CD14-positive monocyte (primary cell): Measurements from ENCODE around the gene KIAA1755. TPM values are rescaled to one million over a fixed set of nuclear protein-coding genes. Genes with fewer than 3 reads are reported as not detected.

Experiments used
- DNase-seq, 3 donors: peaks; one replicate each; pipeline ENCODE4 v3.0.0-alpha.2; 2011 to 2022
- H2AFZ ChIP-seq: 2 replicates; pipeline ENCODE4 v1.6.0; 2012; ENCODE audit warnings: mild to moderate bottlenecking, low read depth, low read length, inconsistent platforms; ENCODE audit not compliant: insufficient read depth, poor library complexity, severe bottlenecking
- H3K27ac ChIP-seq, 2 donors: 1 replicate in 1 of 2; 2 replicates in 1 of 2; pipeline ENCODE4 v1.5.1; 2012 to 2013; ENCODE audit warnings: low read length in 2 of 2, control low read depth in 1 of 2, inconsistent platforms in 1 of 2, low read depth in 1 of 2, mild to moderate bottlenecking in 1 of 2
- H3K27me3 ChIP-seq, 2 donors: one replicate each; pipeline versions ENCODE4 v1.6.0 to v1.6.1; 2011 to 2013; ENCODE audit warnings: low read length in 2 of 2; ENCODE audit not compliant: control insufficient read depth in 2 of 2, insufficient read depth in 2 of 2
- H3K36me3 ChIP-seq, 2 donors: replicated peaks in 1 of 2; 1 replicate in 1 of 2; 2 replicates in 1 of 2; pipeline versions ENCODE4 v1.5.1 to v1.6.1; 2012 to 2013; ENCODE audit warnings: low read length in 2 of 2, control low read depth in 1 of 2, inconsistent platforms in 1 of 2, mild to moderate bottlenecking in 1 of 2; ENCODE audit not compliant: insufficient read depth in 2 of 2, control insufficient read depth in 1 of 2
- H3K4me1 ChIP-seq, 2 donors: 1 replicate in 1 of 2; 2 replicates in 1 of 2; pipeline versions ENCODE4 v1.5.1 to v1.6.1; 2012 to 2013; ENCODE audit warnings: low read length in 2 of 2, control low read depth in 1 of 2, inconsistent platforms in 1 of 2, mild to moderate bottlenecking in 1 of 2, moderate library complexity in 1 of 2; ENCODE audit not compliant: insufficient read depth in 2 of 2, control insufficient read depth in 1 of 2
- H3K4me2 ChIP-seq: replicated peaks from 2 replicates; pipeline ENCODE3; 2012; ENCODE audit warnings: low read length, moderate library complexity, mild to moderate bottlenecking; ENCODE audit not compliant: poor library complexity, severe bottlenecking; ENCODE audit errors: extremely low read depth
- H3K4me3 ChIP-seq, 3 experiments: fragments of 200-600 bp in 1 of 3; sonication (generic) in 1 of 3; replicated peaks in 1 of 3; 1 replicate in 2 of 3; 2 replicates in 1 of 3; pipeline ENCODE4 v1.5.1; 2011 to 2013; ENCODE audit warnings: low read length in 3 of 3, mild to moderate bottlenecking in 3 of 3, control low read depth in 2 of 3, low read depth in 2 of 3, inconsistent platforms in 1 of 3, moderate library complexity in 1 of 3
- H3K79me2 ChIP-seq: 2 replicates; pipeline ENCODE4 v1.6.0; 2012; ENCODE audit warnings: mild to moderate bottlenecking, control low read depth, inconsistent platforms, low read length, moderate library complexity; ENCODE audit not compliant: insufficient read depth
- H3K9ac ChIP-seq: 2 replicates; pipeline ENCODE4 v1.6.0; 2017; ENCODE audit warnings: low read length, mild to moderate bottlenecking; ENCODE audit not compliant: insufficient read depth, poor library complexity, severe bottlenecking
- H3K9me3 ChIP-seq, 2 donors: replicated peaks in 1 of 2; 1 replicate in 1 of 2; 2 replicates in 1 of 2; pipeline versions ENCODE4 v1.5.1 to v1.6.1; 2012 to 2013; ENCODE audit warnings: low read length in 2 of 2, control low read depth in 1 of 2; ENCODE audit not compliant: control insufficient read depth in 1 of 2, insufficient read depth in 1 of 2
- H4K20me1 ChIP-seq: 2 replicates; pipeline ENCODE4 v1.6.0; 2012; ENCODE audit warnings: mild to moderate bottlenecking, low read length, control low read depth, moderate library complexity; ENCODE audit not compliant: insufficient read depth
- H3K27ac Mint-ChIP-seq, 7 donors: one replicate each; pipeline ENCODE4 v1.8.0; 2020; ENCODE audit warnings: mild to moderate bottlenecking in 7 of 7, mixed read lengths in 7 of 7, moderate library complexity in 6 of 7, inconsistent platforms in 2 of 7
- H3K27me3 Mint-ChIP-seq, 3 donors: one replicate each; pipeline ENCODE4 v1.8.0; 2021 to 2022; ENCODE audit warnings: low read depth in 3 of 3, mild to moderate bottlenecking in 3 of 3, mixed read lengths in 3 of 3, moderate library complexity in 3 of 3, inconsistent platforms in 1 of 3
- H3K36me3 Mint-ChIP-seq, 2 donors: one replicate each; pipeline ENCODE4 v1.8.0; 2020; ENCODE audit warnings: mixed read lengths in 2 of 2, inconsistent platforms in 1 of 2, mild to moderate bottlenecking in 1 of 2
- H3K4me1 Mint-ChIP-seq: one replicate; pipeline ENCODE4 v1.8.0; 2020; ENCODE audit warnings: mild to moderate bottlenecking, mixed read lengths
- H3K4me3 Mint-ChIP-seq, 2 donors: one replicate each; pipeline ENCODE4 v1.8.0; 2020; ENCODE audit warnings: mild to moderate bottlenecking in 2 of 2, mixed read lengths in 2 of 2, moderate library complexity in 1 of 2
- H3K9me3 Mint-ChIP-seq, 7 donors: one replicate each; pipeline ENCODE4 v1.8.0; 2020 to 2022; ENCODE audit warnings: mixed read lengths in 7 of 7, mild to moderate bottlenecking in 6 of 7, moderate library complexity in 6 of 7, inconsistent platforms in 2 of 7
- WGBS: methylation state at CpG from one replicate; pipeline ENCODE4 v1.1.5; 2013; ENCODE audit warnings: missing lambda C conversion rate; ENCODE audit not compliant: insufficient coverage; 5-methylcytosine and 5-hydroxymethylcytosine counted together
- intact Hi-C, 2 donors: fragments of 100-400 bp; cut with micrococcal nuclease; formaldehyde crosslinking; loops; one replicate each; pipeline versions ENCODE4 v1.15.0 to v1.15.1; 2023
- polyA plus RNA-seq, 3 donors: library from polyadenylated mRNA; depleted of rRNA in 1 of 3; unstranded in 2 of 3; stranded (reverse) in 1 of 3; fragments of 300-500 nt in 2 of 3; fragments of >200 nt in 1 of 3; fragmentation: Illumina TruSeq in 2 of 3; gene quantifications; 1 replicate in 2 of 3; 2 replicates in 1 of 3; pipeline ENCODE4 v1.2.3, GENCODE V29; 2012 to 2021
- TF ChIP-seq, protein P1 (sequence below): fragments of 200-600 bp; IDR thresholded peaks from one replicate; pipeline ENCODE4 v1.8.0; 2022; ENCODE audit warnings: antibody characterized with exemption, mild to moderate bottlenecking

KIAA1755 gene
- polyA plus RNA-seq, 3 donors, result not detected

DNA sequence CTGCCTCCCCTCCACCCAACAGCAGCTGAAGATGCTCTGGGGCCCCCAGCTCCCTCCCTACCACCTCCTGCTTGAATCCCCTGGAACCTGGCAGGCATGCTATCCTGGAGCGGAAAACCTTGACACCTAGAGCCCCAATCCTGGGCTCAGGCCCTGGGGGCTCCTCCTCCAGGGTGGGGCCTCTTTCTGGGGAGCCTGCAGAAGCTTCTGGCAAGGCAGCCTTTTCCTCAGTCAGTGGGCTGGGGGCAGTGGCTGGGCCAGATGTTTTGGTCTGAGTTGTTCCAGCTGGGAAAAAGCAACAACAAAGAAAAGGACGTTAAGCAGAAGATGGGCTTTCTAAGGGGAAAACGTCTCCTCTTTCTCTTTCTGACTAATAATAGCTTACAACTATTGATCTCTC is 21.1 kb downstream of the KIAA1755 start:
- Histone ChIP-seq H2AFZ (no peak overlapping the region), H3K4me2 (no peak overlapping the region), H3K79me2 (no peaks in the 10 kb centered on the region), H3K4me3 (no peak overlapping the region), H3K27ac (no peak overlapping the region), H4K20me1 (no peaks in the 10 kb centered on the region), H3K9me3 (peaks cover 28 to 33% of the 10 kb centered on the region in 2 donors), H3K36me3 (no peaks in the 10 kb centered on the region), H3K9ac (no peak overlapping the region), H3K27me3 (peaks cover 5 to 16% of the 10 kb centered on the region in 2 donors), H3K4me1 (peaks cover 0 to 13% of the 10 kb centered on the region in 2 donors)
- WGBS, result 100% methylated on average over 1 of the region's 3 CpGs
- intact Hi-C loops, result loop anchor here in 1 of 2 donors (10.0 kb wide), 1 partner anchor 175 kb away; no protein-coding TSS in a partner anchor
- H3K9me3 Mint-ChIP-seq, result peaks cover 16 to 40% (median 35%) of the 10 kb centered on the region in 7 donors
- peaks cover 0 to 1% of the 10 kb centered on the region in 2 donors for H3K36me3 Mint-ChIP-seq
- TF ChIP-seq, protein P1, sequence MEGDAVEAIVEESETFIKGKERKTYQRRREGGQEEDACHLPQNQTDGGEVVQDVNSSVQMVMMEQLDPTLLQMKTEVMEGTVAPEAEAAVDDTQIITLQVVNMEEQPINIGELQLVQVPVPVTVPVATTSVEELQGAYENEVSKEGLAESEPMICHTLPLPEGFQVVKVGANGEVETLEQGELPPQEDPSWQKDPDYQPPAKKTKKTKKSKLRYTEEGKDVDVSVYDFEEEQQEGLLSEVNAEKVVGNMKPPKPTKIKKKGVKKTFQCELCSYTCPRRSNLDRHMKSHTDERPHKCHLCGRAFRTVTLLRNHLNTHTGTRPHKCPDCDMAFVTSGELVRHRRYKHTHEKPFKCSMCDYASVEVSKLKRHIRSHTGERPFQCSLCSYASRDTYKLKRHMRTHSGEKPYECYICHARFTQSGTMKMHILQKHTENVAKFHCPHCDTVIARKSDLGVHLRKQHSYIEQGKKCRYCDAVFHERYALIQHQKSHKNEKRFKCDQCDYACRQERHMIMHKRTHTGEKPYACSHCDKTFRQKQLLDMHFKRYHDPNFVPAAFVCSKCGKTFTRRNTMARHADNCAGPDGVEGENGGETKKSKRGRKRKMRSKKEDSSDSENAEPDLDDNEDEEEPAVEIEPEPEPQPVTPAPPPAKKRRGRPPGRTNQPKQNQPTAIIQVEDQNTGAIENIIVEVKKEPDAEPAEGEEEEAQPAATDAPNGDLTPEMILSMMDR, result no peak
- peak overlapping the region in 1 of 2 donors; percentile 23 for H3K4me3 Mint-ChIP-seq
- no peak overlapping the region for H3K27ac Mint-ChIP-seq
- peaks cover 10% of the 10 kb centered on the region for H3K4me1 Mint-ChIP-seq
- DNase-seq, result no peak
- H3K27me3 Mint-ChIP-seq, result peaks cover 16 to 29% (median 21%) of the 10 kb centered on the region in 3 donors

DNA sequence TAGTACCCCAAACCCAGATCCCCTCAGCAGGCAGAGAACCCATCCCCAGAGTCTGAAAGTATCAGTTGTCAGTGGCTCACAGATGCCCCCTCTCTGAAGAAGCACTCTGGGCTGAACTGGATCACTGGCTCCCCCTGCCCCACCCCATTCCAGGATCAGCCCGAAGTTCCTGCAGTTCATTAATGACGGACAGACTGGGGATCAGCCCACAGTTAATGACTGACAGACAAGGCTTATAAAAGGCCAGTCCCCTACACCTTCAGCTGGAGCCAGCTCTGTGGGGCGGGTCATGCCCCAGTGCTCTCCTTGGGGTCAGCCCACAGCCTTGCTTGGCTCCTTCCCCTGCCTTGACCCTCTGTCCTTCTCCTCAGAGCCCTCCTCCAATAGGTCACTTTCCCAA is 21.7 kb downstream of the KIAA1755 start:
- intact Hi-C loops, result loop anchor here in 1 of 2 donors (10.0 kb wide), 1 partner anchor 176 kb away; no protein-coding TSS in a partner anchor
- Mint-ChIP-seq H3K4me1 (peaks cover 4% of the 10 kb centered on the region), H3K9me3 (peaks cover 16 to 38% (median 34%) of the 10 kb centered on the region in 7 donors)

More for the DNA sequence above, 21.7 kb downstream of the KIAA1755 start:
- Histone ChIP-seq H3K4me3 (no peak overlapping the region), H3K4me1 (peaks cover 0 to 7% of the 10 kb centered on the region in 2 donors), H3K36me3 (no peaks in the 10 kb centered on the region), H3K27me3 (peaks cover 8 to 16% of the 10 kb centered on the region in 2 donors), H3K9me3 (peaks cover 28 to 33% of the 10 kb centered on the region in 2 donors), H3K9ac (no peak overlapping the region), H3K4me2 (no peak overlapping the region), H4K20me1 (no peaks in the 10 kb centered on the region), H3K27ac (no peak overlapping the region), H2AFZ (no peak overlapping the region), H3K79me2 (no peaks in the 10 kb centered on the region)
- Mint-ChIP-seq H3K27me3 (peaks cover 16 to 27% (median 21%) of the 10 kb centered on the region in 3 donors), H3K36me3 (peaks cover 0 to 1% of the 10 kb centered on the region in 2 donors), H3K27ac (no peak overlapping the region), H3K4me3 (peak overlapping the region in 1 of 2 donors; percentile 13)
- TF ChIP-seq, protein P1, result no peak
- WGBS, result 70% methylated on average over 3 of the region's 3 CpGs
- DNase-seq, result no peak
